Gastroesophageal sphincter (tissue), 4 donors: ENCODE data around the gene SCIMP. TPM values are rescaled to one million over a fixed set of nuclear protein-coding genes. Genes with fewer than 3 reads are reported as not detected.
A peak's percentile ranks its signal among the peaks of the same experiment; 100 is the strongest.

Source experiments
- ATAC-seq: fragments of 150-250 bp; one replicate; pipeline ENCODE4 v1.9.1; 2016; ENCODE audit warnings: mild to moderate bottlenecking, moderate library complexity
- H3K27ac ChIP-seq, 4 donors: fragments of 200-600 bp; sonication (generic) in 3 of 4; 1 replicate in 3 of 4; 2 replicates in 1 of 4; pipeline ENCODE4 v1.5.1; 2016 to 2019
- H3K27me3 ChIP-seq: fragments of 200-600 bp; sonication (generic); one replicate; pipeline ENCODE4 v1.5.1; 2019
- H3K36me3 ChIP-seq, 2 donors: fragments of 200-600 bp; sonication (generic); one replicate each; pipeline ENCODE4 v1.5.1; 2019; ENCODE audit warnings: control low read depth in 1 of 2
- H3K4me1 ChIP-seq, 3 donors: fragments of 200-600 bp; sonication (generic); 1 replicate in 2 of 3; 2 replicates in 1 of 3; pipeline ENCODE4 v1.5.1; 2016 to 2019; ENCODE audit warnings: control low read depth in 2 of 3
- H3K4me3 ChIP-seq, 2 donors: fragments of 200-600 bp; sonication (generic); one replicate each; pipeline ENCODE4 v1.5.1; 2019; ENCODE audit warnings: mild to moderate bottlenecking in 1 of 2, moderate library complexity in 1 of 2
- H3K9me3 ChIP-seq, 3 donors: fragments of 200-600 bp; sonication (generic); one replicate each; pipeline ENCODE4 v1.5.1; 2017 to 2019; ENCODE audit warnings: control low read depth in 2 of 3
- EP300 ChIP-seq: sonication (generic); formaldehyde crosslinking; IDR thresholded peaks from one replicate; pipeline ENCODE4 v1.6.1; 2017; ENCODE audit warnings: antibody characterized with exemption, mild to moderate bottlenecking
- POLR2A ChIP-seq, 2 donors: fragments of 450-650 bp; IDR thresholded peaks; one replicate each; pipeline ENCODE4 v1.6.1; 2017; ENCODE audit warnings: antibody characterized with exemption in 2 of 2, mild to moderate bottlenecking in 2 of 2, moderate library complexity in 1 of 2
- POLR2AphosphoS5 ChIP-seq: sonication (generic); formaldehyde crosslinking; IDR thresholded peaks from one replicate; pipeline ENCODE4 v1.6.1; 2017; ENCODE audit warnings: antibody characterized with exemption
- WGBS, 2 donors: methylation state at CpG; one replicate each; pipeline ENCODE4 v1.1.5; 2018; ENCODE audit warnings: low coverage in 1 of 2; 5-methylcytosine and 5-hydroxymethylcytosine counted together
- total RNA-seq, 4 donors: library from RNA; depleted of rRNA; stranded (reverse); fragments of >200 nt; gene quantifications; one replicate each; pipeline ENCODE4 v1.1.0, GENCODE V29; 2016
- TF ChIP-seq, protein P1 (sequence below), 4 experiments: fragments of 200-600 bp in 2 of 4; fragments of 450-650 bp in 2 of 4; sonication (generic) in 1 of 4; IDR thresholded peaks; one replicate each; pipeline ENCODE4 v1.5.1; 2017 to 2019; ENCODE audit warnings: antibody characterized with exemption in 4 of 4, mild to moderate bottlenecking in 2 of 4, moderate library complexity in 2 of 4

SCIMP gene
- total RNA-seq, 4 donors from 2014 or later = 0.49 to 2.2 (median 1.9) TPM; not detected in 1

DNA sequence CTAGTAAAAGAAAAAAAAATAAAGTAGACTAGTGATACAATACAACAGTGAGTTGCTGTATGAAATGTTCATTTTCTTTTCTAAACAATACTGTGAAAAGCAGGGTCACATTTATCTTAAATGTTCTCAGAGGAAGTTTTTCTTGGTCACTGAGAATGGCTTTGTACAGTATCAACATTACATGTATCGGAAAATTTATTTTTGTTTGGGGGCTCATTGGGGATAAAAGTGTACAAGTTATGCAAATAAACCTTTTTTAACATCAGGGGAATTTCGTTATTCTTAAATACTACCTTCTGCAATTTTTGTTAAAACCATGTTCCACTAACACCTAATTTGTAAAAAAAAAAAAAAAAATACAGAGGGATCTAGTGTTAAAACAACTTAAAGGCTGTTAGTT, 34.3 kb downstream of the SCIMP start:
- TF ChIP-seq EP300 (no peak), POLR2AphosphoS5 (no peak), POLR2A (IDR thresholded peaks at IDR 0.05) (no peak)
- TF ChIP-seq, protein P1, sequence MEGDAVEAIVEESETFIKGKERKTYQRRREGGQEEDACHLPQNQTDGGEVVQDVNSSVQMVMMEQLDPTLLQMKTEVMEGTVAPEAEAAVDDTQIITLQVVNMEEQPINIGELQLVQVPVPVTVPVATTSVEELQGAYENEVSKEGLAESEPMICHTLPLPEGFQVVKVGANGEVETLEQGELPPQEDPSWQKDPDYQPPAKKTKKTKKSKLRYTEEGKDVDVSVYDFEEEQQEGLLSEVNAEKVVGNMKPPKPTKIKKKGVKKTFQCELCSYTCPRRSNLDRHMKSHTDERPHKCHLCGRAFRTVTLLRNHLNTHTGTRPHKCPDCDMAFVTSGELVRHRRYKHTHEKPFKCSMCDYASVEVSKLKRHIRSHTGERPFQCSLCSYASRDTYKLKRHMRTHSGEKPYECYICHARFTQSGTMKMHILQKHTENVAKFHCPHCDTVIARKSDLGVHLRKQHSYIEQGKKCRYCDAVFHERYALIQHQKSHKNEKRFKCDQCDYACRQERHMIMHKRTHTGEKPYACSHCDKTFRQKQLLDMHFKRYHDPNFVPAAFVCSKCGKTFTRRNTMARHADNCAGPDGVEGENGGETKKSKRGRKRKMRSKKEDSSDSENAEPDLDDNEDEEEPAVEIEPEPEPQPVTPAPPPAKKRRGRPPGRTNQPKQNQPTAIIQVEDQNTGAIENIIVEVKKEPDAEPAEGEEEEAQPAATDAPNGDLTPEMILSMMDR (IDR thresholded peaks at IDR 0.05) = no peak
- Histone ChIP-seq H3K27me3 (no peaks in the 10 kb centered on the region), H3K9me3 (no peaks in the 10 kb centered on the region), H3K4me3 (no peak overlapping the region), H3K36me3 (peaks cover 0 to 9% of the 10 kb centered on the region in 2 donors), H3K27ac (no peak overlapping the region), H3K4me1 (no peaks in the 10 kb centered on the region)
- WGBS, 2 donors = 60 to 88% methylated on average over 2 of the region's 2 CpGs
- no peak for ATAC-seq

DNA sequence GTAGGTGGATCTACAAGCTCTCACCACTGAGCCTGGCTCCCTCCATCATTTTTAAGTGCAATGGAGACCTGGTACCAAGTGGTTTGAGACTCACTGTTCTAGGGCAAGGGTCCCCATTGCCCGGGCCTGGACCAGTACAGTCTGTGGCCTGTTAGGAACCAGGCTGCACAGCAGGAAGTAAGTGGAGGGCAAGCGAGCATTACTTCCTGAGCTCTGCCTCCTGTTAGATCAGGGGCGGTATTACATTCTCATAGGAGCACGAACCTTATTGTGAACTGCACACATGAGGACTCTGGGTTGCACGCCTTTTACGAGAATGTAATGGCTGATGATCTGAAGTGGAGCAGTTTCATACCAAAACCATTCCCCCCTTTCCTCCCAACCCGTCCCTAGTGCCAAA, 36.2 kb downstream of the SCIMP start:
- no peak for ATAC-seq
- TF ChIP-seq POLR2AphosphoS5 (no peak), EP300 (no peak), POLR2A (IDR thresholded peaks at IDR 0.05) (no peak)
- TF ChIP-seq, protein P1 (IDR thresholded peaks at IDR 0.05) = no peak
- WGBS, 2 donors = 91 to 96% methylated on average over 5 to 6 of the region's 7 CpGs
- Histone ChIP-seq H3K27me3 (no peaks in the 10 kb centered on the region), H3K4me3 (no peak overlapping the region), H3K9me3 (no peaks in the 10 kb centered on the region), H3K36me3 (peaks cover 0 to 6% of the 10 kb centered on the region in 2 donors), H3K27ac (no peak overlapping the region), H3K4me1 (no peaks in the 10 kb centered on the region)

DNA sequence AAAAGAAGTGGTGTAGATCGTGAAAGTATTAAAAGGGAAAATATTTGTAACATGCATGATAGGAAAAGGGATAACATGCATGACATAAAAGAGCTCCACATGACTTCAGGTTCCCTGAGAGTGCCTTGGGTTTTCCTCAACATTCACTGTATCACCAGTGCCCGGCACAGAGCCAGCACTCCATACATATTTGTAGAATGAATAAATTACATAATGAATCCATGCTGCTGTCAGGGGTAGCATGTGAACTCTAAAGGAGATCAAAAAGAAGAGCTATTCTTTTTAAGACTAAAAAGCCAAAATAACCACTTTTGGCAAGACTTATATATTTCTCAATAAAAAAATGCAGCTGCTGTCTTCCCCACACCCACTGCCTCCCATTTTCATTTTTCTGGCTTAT, 40.3 kb downstream of the SCIMP start:
- H3K4me3 ChIP-seq = no peak overlapping the region
- H3K27me3 ChIP-seq = no peaks in the 10 kb centered on the region
- no peak overlapping the region for H3K27ac ChIP-seq
- no peak for ATAC-seq
- no peak for TF ChIP-seq POLR2AphosphoS5
- TF ChIP-seq, protein P1 (IDR thresholded peaks at IDR 0.05) = no peak
- no peak for TF ChIP-seq EP300
- TF ChIP-seq POLR2A (IDR thresholded peaks at IDR 0.05) = no peak
- H3K36me3 ChIP-seq = peaks cover 0 to 11% of the 10 kb centered on the region in 2 donors
- 75 to 92% methylated on average over 2 of the region's 2 CpGs for WGBS, 2 donors
- peaks cover 0 to 26% (median 0%) of the 10 kb centered on the region in 3 donors for H3K4me1 ChIP-seq
- H3K9me3 ChIP-seq = peaks cover 0 to 9% (median 0%) of the 10 kb centered on the region in 3 donors

DNA sequence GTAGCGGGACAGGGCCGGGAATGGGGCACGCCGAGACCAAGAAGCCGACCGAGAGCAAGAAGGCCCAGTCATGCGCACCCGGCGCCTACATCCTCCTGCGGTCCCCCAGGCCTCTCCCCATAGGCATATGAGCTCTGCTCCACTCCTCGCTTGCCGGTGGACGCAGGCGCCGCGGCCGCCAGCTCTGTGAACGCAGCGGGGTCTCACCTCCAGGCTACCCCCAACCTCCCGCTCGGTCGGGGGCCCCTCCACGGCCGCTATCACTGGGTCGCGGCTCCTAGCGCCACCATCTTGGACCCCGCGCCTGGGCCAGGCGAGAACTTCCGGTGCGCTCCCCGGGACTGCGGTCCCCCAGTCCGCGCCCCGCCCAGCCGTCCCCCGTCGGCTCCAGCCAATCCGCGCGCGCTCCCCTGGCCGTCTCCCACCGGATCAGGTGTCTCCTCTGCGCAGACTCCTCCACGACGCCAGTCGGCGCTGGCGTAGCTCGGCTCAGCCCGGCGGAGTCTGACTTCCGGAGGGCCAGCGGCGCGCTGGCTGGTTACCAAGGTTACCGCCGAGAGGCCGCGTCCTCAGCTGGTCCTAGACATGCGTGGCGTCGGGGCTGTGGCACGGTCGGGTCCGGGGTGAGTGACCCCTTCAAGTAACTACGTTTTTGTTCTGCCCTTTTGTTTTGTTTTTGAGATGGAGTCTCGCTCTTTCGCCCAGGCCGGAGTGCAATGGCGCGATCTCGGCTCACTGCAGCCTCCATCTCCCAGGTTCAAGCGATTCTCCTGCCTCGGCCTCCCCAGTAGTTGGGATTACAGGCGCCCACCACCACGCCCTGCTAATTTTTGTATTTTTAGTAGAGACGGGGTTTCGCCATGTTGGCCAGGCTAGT, 42.9 kb downstream of the SCIMP start, which contains the start of gene ZNF594:
TSS of gene ZNF594 (minus strand) at position 328 of the 877 bp plus-strand sequence. CDS start 7,612 bp downstream, outside the sequence.
- H3K9me3 ChIP-seq = peaks cover 0 to 33% (median under 1%) of the 10 kb centered on the region in 3 donors
- peaks cover 0 to 26% (median 0%) of the 10 kb centered on the region in 3 donors for H3K4me1 ChIP-seq
- peak; percentile 79 for TF ChIP-seq POLR2AphosphoS5
- TF ChIP-seq, protein P1 (IDR thresholded peaks at IDR 0.05) = peak in 3 of 4 experiments; percentile 70 to 80 (median 71)
- TF ChIP-seq EP300 = no peak
- TF ChIP-seq POLR2A (IDR thresholded peaks at IDR 0.05) = peak; percentile 74 to 82
- ATAC-seq = peak; percentile 100
- H3K4me3 ChIP-seq = peak within 1 kb of the TSS; percentile 60 to 81
- peak within 1 kb of the TSS; percentile 17 to 85 (median 84) for H3K27ac ChIP-seq
- H3K36me3 ChIP-seq = peaks cover 0 to 36% of the 10 kb centered on the region in 2 donors
- H3K27me3 ChIP-seq = no peaks in the 10 kb centered on the region
- 2 to 5% methylated on average over 22 to 34 of the region's 82 CpGs for WGBS, 2 donors
